ENCODE measurements around the gene NF2.
"Not testable (repeated sequence)": the region's sequence is repeated elsewhere in the genome, so short reads cannot be mapped to it uniquely, and the experiment has no call there.

GRCh38 chr22:29594447-29594846 lies 9.0 kb upstream of the NF2 start:
- TF ChIP-seq, protein P1, sequence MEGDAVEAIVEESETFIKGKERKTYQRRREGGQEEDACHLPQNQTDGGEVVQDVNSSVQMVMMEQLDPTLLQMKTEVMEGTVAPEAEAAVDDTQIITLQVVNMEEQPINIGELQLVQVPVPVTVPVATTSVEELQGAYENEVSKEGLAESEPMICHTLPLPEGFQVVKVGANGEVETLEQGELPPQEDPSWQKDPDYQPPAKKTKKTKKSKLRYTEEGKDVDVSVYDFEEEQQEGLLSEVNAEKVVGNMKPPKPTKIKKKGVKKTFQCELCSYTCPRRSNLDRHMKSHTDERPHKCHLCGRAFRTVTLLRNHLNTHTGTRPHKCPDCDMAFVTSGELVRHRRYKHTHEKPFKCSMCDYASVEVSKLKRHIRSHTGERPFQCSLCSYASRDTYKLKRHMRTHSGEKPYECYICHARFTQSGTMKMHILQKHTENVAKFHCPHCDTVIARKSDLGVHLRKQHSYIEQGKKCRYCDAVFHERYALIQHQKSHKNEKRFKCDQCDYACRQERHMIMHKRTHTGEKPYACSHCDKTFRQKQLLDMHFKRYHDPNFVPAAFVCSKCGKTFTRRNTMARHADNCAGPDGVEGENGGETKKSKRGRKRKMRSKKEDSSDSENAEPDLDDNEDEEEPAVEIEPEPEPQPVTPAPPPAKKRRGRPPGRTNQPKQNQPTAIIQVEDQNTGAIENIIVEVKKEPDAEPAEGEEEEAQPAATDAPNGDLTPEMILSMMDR (IDR thresholded peaks at IDR 0.05): not testable (repeated sequence)
- not testable (repeated sequence) for TF ChIP-seq POLR2A (IDR thresholded peaks at IDR 0.05)
